Measurements from ENCODE around the gene CDC34.
A peak's percentile ranks its signal among the peaks of the same experiment; 100 is the strongest.

The CDC34 gene

DNA sequence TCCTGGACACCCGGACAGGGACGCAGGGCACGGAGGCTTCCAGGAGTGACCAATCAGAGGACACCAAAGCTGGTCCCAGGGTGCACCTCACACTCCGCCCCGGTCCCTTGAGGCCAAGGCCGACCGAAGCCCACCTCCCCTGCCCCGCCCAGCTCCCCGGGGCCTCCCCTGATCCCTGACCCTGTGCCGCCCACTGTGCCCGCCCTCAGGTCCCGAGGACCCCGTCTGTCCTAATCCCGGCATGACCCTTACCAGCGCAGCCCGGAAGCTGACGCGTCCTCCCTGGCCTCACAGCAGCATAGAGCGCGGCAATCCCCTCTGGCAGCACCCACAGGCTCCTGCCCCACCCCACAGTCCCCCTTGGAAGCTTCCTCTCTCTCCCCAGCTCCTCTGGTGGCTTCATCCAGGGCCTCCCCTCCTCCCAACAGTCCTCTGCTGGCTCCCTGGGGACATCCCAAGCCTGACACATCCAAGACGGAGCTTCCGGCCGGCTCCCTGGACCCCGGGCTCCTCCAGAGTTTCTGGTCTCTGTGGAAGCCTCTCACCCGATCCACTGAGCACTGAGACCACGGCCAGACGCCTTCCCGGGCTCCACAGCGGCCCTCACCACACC is 7.4 kb upstream of the CDC34 start:
- DNase-seq = no peak

DNA sequence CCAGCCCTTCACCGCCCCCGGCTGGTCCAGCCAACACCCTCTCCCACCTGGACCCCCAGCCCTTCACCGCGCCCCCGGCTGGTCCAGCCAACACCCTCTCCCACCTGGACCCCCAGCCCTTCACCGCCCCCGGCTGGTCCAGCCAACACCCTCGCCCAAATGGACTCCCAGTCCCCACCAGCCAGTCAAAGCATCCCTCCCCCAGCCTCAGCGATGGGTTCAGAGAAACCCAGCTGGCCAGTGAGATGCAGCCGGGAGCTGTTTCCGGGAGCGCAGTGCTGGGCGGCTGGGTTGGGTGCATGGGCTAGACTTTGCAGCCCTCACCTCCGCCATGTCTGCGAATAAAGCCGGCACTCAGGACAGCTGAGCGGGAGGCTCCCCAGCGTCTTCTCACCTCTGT is 6.5 kb upstream of the CDC34 start:
- no peak for DNase-seq

DNA sequence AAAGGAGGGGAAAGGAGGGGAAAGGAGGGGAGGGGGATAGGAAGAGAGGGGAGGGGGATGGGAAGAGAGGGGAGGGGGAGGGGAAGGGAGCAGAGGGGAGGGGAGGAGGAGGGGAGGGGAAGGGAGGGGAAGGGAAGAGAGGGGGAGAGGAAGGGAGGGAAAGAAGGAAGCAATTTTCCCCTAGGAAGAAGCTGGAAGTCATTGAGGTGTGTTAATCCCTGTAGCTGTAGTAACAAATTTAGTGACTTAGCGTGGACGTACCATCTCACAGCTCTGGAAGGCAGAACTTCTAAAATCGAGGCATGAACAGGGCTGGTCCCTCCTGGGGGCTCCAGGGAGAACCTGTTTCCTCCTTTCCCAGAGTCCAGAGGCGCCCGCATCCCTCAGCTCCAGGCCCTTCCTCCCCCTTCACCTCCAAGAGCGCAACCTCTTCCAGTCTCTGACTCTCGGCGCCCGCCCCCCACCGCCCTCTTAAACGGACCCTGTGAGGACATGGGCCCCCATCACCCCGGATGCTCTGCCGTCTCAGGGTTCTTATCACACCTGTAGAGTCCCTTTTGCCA is 5.6 kb upstream of the CDC34 start:
- DNase-seq = no peak

DNA sequence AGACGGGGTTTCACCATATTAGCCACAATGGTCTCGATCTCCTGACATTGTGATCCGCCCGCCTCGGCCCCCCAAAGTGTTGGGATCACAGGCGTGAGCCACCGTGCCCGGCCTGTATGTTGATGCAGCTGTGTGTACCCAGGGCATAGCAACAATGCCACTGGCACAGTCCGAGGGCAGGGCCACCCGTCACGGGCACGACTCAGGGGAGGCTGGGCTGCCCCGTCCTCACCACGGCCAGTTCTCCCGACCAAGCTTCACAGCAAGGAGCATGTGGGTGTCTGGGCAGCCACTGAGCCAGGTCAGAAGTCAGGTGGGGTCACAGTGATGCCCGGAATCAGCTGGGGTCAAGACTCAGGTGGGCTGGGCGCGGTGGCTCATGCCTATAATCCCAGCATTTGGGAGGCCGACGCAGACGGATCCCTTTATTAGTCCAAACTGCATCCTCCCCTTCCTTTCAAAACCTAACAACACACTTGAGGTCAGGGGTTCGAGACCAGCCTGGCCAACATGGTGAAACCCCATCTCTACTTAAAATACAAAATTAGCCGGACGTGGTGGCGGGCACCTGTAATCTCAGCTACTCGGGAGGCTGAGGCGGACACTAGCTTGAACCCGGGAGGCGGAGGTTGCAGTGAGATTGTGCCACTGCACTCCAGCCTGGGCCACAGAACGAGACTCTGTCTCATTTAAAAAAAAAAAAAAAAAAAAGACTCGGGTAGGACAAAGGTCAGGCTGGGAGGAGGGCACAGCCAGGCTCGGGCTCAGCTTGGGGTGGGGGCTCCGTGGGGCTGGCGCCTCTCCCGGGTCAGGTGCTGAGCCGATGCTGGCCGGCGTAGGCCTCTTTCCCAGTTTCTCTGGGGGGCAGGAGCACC is 1.2 kb upstream of the CDC34 start:
- no peak for DNase-seq

DNA sequence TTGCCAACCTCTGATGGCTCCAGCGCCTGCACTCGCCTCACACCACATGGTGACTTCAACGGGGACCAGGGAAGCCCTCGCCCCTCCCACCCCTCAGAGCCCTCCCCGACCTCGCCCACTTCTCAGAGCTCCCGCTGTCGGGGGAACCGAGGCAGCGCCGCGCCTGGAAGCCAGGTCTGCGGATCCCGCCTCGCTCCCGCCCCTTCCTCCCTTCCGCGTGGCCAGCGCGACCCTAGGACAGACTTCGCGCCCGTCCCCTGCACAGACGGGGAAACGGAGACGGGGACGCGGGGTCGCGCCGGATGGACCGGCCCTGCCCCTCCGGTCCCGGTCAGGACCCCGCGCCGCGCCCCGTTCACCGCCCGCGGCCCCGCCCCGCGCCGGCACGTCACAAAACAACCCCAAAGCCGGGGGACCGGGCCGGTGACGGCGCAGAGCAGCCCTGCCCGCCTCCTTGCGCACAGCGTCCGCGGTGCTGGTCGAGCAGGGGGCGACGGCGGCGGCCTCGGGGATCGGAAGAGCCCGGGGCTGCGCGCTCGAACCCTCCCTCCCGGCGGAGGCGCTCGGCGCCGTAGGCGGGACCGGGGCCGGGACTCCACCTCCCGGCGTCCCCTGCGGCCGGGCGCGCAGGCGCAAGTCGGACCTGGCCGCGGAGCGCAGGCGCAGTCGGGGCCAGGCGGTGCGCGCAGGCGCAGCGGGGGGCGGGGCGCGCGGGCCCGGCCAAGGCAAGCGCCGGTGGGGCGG is 379 bp upstream of the CDC34 start:
- peak; percentile 91 for DNase-seq

DNA sequence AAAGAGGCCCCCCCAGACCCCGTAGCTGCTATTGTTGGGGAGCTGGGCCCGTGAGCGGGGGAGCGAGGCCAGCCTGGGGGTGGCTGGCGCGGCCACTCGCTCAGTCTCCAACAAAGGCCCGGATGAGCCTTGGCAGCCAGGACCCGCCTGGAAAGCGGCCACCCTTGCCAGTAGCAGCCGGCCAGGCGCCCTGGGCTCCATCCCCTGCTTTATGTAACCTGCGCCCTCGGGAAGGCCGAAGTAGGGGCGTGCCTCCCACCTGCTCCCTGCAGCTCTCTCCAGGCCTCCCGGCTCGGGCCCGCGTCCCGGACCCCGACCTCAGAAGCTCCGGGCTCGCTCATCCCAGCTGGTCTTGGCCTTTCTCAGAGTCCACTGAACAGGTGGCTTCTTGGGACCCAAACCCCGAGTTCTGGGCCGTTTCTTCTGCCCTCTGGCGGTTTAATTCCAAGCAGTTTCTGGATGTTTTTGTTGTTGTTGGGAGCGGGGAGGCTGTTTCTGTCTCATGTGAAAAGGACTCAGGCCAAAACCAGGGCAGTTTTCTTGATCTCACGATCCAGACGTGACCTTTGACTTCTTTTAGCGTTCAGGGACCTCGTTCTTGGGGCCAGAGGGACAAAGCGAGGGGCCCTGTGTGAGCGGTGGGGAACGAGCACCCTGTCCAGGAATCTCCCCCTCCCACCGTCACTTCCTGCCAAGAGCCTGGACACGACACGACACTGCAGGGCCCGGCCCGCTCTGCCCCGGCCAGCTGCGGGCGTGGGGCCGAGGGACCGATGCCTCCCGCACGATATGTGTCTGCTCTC is 1.2 kb downstream of the CDC34 start:
- peak; percentile 27 for DNase-seq

DNA sequence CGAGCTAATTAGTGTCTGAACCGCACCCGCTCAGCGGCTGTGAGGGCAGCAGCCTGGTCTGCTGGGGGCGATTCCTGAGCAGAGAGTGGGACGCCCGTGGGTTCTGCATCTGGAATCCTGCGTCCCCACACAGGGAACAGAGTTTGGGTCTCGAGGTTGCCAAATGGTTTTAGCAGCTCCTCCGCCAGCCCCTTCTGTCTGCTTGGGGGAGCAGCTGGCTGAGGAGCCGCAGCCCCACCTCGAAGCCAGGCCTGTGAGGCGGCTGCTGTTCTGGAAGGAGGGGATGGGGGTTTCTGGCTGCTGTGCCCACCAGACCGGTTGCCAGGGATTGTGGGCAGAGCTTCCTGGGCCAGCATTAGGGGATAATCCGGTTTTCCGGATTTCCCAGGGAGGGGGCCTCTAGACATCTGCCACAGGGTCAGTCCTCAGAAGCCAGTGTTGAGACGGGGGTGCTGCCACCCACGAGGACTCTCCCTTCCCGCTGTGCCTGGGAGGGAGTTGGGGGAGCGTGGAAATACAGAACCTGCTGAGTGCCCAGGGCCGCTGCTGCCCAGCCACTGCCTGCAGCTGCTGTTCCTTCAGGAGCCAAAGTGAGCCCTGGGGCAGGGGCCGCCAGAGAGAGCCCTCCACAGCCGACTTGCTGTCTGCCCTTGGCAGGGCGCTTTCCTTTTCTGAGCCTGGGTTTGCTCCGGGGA is 2.0 kb downstream of the CDC34 start:
- DNase-seq = no peak

DNA sequence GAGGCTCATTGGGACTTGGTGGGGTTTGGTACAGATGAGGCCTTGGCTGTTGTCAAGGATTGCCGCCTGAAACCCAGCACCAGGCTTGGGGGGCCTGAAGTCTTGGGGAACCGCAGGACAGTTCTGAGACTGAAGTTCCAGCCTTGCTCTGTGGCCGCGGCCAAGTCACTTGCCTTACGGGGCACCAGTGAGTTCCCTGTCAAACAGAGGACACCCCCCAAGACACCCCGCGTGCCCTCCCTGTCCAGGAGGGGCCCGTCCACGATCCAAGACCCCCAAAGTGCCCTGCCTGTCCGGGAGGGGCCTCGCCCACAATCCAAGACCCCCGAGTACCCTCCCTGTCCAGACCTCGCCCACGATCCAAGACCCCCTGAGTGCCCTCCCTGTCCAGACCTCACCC is 2.5 kb downstream of the CDC34 start:
- no peak for DNase-seq

DNA sequence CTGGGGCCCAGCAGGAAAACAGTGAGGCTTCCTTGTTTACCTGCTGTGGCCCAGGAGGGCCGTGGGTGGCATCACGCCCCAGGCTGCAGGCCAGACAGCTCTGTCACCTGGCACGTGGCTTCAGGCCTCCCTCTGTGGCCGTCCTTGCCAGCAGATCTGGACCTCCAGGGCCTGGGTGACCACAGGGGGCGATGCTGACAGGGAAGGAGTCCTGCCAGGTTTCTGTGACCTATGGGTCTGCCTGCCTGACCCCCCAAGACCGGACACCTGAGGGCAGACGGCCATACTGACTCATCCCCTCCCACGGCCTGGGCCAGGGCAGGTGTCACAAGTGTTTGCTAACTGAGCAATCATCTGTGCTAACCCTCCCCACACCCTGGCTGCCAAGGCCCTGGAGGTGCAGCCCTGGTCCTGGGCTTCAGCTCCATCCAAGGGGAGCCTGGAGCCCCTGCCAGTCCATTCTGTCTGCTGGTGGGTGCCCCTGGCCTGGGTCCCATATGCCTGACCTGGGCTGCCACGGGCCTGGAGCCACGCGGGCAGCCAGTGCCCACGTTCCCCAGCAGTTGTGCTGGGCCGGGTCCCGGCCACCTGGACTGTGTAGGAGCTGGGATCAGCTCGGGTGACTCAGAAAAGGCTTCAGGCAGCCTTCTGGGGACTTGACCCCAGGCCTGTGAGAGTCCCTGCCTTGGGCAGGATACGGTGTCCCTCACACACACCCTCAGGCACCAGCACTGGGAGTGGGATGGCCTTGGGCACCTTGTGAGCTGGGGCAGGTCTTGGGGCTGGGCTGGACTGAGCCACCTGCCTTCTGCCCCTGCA is 3.7 kb downstream of the CDC34 start:
- DNase-seq = no peak

DNA sequence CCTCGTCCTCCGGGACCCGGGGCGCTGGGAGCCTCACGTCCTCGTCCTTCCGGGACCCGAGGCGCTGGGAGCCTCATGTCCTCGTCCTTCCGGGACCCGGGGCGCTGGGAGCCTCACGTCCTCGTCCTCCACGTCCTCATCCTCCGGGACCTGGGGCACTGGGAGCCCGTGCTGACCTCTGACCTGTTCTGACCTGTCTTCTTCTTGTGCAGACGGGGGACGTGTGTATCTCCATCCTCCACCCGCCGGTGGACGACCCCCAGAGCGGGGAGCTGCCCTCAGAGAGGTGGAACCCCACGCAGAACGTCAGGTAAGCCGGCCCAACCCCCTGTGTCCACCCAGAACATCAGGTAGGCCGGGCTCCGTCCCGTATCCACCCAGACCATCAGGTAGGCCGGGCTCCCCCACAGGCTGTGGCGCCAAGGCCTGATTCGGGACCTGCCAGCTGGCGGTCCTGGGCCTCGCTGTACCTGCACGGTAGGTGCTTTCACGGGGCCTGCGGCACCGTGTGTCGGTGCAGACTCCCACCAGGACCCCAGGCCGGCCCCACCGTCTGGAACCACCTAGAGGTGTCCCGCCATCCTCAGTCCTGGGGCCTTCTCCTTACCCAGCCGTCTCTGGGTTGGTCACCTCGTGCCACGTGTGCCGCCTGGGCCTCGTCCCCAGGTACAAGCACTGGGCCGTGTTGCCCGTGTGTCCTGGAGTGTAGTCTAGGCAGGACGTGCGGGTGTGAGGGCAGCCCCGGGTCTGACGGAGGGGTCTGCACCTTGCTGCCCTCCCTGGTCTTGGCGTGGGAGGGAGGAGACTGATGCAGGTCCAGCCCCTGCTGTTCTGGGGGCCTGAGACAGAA is 4.7 kb downstream of the CDC34 start:
- DNase-seq = no peak

DNA sequence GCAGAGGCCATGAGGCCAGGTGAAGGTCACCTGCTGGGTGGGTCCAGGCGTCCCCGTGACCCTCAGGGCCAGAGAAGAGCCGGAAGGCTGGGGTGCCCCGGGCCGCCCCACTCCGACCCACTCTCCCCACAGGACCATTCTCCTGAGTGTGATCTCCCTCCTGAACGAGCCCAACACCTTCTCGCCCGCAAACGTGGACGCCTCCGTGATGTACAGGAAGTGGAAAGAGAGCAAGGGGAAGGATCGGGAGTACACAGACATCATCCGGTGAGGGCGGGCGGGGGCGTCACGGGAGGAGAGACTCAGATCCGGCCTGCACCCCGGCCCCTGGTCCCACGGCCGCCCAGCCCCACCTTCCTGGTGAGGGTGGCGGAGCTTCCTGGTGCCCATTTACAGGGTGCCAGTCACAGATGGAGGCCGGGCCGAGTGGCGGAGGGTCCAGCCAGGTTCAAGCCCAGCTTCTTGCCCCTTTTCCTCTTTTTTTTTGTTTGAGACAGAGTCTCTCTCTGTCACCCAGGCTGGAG is 5.4 kb downstream of the CDC34 start:
- no peak for DNase-seq

DNA sequence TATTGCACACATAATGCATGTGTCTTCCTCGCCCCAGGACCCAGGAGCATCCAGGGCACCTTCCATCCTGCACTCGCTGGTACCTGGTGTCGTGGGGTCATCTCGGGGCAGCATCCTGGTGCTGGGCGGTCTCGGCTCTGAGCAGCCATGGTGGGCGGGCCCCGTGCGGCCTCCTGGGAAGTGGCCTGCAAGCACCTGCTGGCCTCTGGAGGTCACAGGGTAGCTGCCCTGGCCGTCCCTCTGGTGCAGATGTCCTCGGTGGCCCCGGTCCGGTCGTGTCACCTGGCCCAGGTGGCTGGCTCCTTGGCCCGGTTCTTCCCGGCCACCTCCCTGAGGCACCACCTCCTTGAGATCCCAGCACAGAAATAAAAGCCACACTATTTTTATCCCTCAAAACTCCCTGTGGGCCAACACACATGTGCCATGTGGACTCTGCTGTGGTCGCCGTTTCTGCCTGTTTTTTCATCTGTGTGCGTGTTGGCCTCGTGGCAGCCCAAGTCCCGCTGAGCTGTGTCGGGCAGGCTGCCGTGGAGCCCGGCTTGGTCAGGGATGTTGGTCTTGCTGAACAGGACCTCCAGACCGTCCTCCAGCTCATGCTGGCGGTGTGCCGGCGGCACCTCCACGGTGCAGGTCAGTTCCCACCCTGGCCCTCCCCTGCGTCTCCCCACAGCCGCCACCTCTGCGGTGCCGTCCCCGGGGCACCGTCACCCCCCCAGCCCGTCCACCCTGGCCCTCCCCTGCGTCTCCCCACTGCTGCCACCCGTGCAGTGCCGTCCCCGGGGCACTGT is 7.3 kb downstream of the CDC34 start:
- no peak for DNase-seq

DNA sequence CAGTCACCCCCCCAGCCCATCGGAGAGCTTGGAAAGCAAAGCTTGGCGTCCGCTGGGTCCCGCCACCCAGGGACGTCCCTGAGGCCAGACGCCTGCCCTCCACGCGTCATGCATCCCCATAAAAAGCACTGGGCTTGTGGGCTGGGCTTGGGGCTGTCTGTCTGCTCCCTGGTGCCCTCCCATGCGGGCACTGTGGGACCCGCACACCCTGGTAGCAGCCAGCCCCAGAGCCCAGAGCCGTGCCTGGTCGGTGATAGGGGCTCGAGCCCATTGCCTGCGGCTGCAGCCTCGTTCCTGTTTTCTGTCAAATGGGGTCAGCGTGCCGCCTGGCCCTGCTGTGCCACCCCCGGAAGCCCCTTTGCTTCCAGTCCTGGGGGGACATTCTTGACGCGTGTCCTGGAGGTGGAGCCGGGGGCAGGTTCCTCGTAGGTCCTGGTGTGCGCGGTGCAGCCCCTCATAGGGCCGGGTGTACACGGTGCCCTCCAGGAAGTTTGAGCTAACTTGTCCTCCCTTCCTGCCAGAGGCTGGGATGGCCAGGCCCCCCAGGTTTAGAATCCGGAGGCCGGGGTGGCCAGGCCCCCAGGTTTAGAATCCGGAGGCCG is 8.0 kb downstream of the CDC34 start:
- no peak for DNase-seq

DNA sequence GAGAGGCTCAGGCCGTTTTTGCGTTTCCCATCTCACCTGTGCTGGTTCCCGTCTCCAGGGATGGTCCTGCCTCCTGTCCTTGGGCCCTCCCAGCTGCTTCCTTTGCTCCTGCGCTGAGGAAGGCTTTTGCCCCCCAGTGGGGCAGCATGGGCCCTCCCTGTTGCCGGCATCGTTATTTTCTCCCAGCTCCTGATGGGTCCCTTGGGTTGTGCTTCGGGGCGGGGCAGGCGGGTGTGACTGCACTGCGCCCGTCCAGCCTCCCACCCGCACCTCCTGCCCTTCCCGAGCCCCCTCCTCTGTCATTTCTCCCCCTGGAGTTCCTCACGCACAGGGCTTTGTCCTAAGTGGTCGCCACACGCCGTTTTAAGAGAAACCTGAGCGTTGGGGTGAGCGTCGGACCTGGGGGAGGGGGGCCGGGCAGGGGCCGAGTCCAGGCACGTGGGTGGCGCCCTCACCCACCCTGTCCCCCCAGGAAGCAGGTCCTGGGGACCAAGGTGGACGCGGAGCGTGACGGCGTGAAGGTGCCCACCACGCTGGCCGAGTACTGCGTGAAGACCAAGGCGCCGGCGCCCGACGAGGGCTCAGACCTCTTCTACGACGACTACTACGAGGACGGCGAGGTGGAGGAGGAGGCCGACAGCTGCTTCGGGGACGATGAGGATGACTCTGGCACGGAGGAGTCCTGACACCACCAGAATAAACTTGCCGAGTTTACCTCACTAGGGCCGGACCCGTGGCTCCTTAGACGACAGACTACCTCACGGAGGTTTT is 9.5 kb downstream of the CDC34 start:
- DNase-seq = no peak

DNA sequence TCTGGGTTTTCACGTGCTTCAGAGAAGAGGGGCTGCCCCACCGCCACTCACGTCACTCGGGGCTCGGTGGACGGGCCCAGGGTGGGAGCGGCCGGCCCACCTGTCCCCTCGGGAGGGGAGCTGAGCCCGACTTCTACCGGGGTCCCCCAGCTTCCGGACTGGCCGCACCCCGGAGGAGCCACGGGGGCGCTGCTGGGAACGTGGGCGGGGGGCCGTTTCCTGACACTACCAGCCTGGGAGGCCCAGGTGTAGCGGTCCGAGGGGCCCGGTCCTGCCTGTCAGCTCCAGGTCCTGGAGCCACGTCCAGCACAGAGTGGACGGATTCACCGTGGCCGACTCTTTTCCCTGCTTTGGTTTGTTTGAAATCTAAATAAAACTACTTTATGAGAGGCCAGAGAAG is 10.1 kb downstream of the CDC34 start:
- no peak for DNase-seq

DNA sequence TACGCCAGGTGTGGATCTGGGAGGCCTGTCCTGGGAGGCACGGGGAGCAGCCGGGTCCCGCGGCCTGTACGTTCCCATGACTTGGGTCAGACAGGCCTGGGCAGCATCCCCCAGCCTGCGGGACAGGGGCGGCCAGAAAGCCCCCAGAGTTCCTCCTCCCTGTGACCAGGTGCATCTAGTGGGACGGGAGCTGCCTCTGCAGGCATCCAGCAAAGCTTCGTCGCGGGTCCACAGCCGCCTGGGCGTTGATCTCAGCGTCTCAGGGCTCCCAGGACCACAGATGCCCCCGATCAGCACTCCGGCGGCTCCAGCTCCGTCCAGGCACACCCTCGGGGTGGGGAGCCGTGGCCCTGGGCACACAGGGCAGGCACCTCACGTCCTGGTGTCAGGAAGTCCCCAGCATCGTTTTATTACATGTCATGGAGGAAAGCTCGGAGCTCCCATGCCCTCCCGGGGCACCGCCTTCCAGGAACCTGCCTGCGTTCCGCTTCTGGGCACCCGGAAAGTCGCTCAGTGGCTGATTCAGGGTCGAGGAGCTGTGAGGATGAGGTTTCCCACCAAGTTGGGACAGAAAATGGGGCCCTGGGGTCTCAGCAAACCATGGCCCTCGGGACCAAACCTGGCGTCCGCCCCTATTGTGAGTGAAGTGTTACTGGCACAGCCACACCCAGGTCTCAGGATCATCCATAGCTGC is 10.8 kb downstream of the CDC34 start:
- DNase-seq = no peak
